Astrocyte (in vitro differentiated cells and primary cell): ENCODE measurements around the gene KIF27.

Experiments used
- CTCF ChIP-seq: IDR thresholded peaks from 2 replicates; pipeline ENCODE4 v1.5.1; 2011; ENCODE audit warnings: low read depth, mild to moderate bottlenecking, inconsistent platforms, low read length, moderate library complexity; ENCODE audit not compliant: insufficient read depth
- EZH2 ChIP-seq: IDR thresholded peaks from 2 replicates; pipeline ENCODE4 v1.6.1; 2012; ENCODE audit warnings: mild to moderate bottlenecking, low read length, inconsistent platforms; ENCODE audit not compliant: insufficient read depth

DNA sequence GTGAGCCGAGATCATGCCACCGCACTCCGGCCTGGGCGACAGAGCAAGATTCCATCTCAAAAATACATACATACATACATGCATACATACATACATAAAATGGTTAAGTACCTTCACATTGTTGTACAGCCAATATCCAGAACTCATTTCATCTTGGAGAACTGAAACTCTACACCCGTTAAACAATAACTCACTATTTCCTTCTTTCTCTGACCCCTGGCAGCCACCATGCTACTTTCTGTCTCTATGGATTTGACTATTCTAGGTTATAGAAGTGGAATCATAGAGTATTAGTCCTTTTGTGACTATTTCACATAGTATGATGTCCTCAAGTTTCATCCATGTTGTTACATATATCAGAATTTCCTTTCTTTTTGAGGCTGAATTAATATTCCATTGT lies 9.6 kb upstream of the KIF27 start:
- TF ChIP-seq CTCF: no peak
- TF ChIP-seq EZH2: no peak
